ENCODE results near the gene KCNQ1.

KCNQ1 gene

GRCh38 chr11:2647167-2647566 lies 202.4 kb downstream of the KCNQ1 start:
- no peak for DNase-seq (ENCODE audit: low read depth, low spot score)

- DNase-seq (ENCODE audit: low read depth, low spot score) = no peak
Observed at GRCh38 chr11:2647953-2648352, 203.1 kb downstream of the KCNQ1 start.

DNA sequence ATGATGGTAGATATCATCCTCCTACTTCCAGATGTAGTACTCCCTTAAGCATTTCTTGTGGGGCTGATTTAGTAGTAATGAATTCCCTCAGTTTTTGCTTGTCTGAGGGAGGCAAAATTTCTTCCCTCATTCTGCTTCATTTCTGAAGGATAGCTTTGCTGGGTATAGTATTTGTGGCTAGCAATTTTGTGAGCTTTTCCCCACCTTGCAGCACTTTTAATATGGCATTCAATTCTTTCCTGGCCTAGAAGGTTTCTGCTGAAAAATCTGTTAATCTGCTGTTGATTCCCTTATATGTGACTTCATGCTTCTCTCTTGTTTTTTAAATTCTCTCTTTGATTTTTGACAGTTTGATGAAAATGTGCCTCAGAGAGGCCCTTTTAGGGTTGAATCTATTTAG lies 204.6 kb downstream of the KCNQ1 start:
- DNase-seq (ENCODE audit: low read depth, low spot score) = no peak

GRCh38 chr11:2649848-2650247 lies 205.0 kb downstream of the KCNQ1 start:
- no peak for DNase-seq (ENCODE audit: low read depth, low spot score)

DNA sequence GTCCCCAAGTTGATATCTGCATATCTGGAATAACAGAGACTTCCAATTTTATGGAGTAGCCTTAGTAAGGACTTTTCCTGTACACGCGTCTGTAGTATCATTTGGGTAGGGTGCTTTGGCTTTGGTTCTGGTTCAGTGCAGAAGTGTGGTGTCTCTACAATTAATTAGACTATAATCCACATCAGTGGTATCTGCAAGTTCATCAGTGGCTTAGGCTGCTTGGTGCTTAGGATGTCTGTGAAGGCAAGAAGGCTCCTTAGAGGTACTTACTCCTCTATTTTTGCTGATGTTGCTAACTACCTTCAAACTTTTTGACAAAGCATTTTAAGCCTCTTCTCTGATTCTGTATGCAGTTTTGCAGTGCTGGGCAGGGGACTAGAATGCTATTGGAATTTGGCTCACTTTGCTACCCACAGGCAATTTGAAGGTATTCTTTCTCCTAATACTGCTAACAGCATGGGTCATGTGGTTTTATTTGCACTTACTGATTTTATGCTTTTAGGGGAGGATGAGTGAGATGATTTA lies 205.6 kb downstream of the KCNQ1 start:
- no peak for DNase-seq (ENCODE audit: low read depth, low spot score)

GRCh38 chr11:2651054-2651617 lies 206.3 kb downstream of the KCNQ1 start:
- no peak for DNase-seq (ENCODE audit: low read depth, low spot score)

DNA sequence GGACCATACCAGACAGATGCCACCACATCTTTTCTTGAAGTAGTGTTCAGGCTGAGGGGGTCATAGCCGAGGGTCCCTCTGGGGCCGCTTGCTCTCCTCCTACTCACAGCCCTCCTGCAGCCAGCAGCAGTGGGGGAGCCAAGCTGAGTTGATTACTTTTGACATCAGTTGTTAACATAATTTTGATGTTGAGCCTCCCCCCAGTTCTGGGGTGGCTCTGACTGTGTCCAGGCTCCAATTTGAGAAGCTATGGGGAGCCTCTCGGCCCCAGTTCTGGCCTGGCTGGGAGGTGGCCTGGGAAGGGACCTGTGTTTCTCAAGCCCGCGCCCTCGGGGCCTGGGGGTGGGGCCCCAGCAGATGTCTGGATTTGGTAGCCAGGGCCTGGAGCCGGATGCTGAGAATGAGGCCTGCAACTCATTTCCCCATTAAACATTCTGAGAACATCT lies 207.0 kb downstream of the KCNQ1 start:
- DNase-seq (ENCODE audit: low read depth, low spot score) = no peak

DNA sequence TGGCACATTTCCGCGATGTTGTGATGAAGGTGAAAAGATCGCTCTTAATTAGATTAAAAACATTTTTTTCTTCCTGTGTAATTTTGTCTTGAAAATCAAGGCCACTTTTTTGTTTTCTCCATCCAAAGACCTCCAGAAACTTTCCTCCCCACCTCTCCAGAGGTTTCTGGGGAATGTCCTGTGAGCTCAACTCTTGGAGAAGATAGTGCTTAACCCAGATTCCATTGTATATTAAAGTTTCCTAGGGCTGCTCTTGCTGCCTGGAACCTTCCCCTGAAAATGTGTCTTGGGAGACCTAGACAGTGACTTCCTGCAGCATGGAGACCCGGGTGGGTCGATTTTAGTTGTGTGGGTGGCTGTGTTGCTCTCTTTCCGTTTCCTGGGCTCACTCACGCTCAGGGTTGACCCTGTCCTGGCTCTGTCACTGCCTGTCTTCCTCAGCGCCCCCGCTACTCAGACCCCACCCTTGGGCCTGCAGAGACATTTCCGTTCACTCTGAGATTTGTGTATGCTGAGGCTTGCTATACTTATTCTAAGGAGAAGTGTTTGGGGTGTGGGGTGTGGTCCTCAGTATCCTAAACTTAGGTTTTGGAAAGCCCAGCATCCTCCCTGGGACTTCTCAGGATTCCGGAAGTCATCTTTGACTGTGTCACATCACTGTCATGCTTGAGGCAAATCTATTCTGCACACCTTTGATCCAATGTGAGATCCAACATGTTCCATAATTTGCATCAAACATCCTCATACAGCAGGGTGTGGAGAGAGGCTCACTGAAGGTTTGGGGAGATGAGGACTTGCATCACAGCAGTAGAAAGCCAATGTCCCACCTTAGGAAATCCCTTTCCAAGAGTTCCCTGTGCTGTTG lies 207.8 kb downstream of the KCNQ1 start:
- DNase-seq (ENCODE audit: low read depth, low spot score) = no peak

GRCh38 chr11:2653198-2653551 lies 208.4 kb downstream of the KCNQ1 start:
- DNase-seq (ENCODE audit: low read depth, low spot score) = no peak

DNA sequence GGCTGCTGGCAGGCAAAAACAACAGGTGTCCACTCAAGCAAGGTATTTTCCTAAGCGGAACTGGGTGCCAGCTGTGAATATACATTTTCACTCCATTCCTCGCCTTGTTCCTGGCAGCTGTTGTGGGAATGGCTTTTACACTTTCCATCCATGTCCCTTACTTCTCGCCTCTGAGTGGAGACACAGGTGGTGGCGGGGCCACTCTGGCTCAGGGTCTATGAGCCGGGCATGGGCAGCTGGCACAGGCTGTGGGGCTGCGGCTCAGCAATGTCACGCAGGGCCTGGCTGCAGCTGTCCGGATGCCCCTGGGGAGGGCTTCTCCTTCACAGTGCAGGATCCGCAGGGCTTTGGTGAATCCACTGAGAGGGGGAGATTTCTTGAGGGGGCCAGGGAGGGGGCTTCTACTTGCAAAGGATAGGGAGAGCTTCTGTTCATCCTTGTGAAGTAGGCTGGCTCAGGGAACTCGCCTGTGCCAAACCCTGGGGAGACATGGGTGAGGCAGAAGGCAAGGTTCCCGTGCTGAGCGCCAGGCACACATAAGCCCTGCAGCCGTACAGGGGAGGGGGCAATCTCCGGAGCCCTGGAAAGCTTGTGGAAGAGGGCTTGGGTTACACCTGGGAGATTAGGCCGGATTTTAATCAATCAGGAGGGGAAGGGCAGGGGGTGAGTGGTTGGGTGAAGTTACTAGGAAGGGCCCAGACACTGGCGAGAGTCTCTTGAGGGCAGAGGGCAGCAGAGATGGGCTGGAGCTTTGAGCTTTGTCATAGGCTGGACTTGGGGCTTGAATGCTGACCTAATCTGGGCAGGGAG lies 209.3 kb downstream of the KCNQ1 start:
- DNase-seq (ENCODE audit: low read depth, low spot score) = no peak

- no peak for DNase-seq (ENCODE audit: low read depth, low spot score)
Observed at GRCh38 chr11:2655016-2655719, 210.4 kb downstream of the KCNQ1 start.

GRCh38 chr11:2655834-2656622 lies 211.2 kb downstream of the KCNQ1 start:
- peak; percentile 78 for DNase-seq (ENCODE audit: low read depth, low spot score)

DNA sequence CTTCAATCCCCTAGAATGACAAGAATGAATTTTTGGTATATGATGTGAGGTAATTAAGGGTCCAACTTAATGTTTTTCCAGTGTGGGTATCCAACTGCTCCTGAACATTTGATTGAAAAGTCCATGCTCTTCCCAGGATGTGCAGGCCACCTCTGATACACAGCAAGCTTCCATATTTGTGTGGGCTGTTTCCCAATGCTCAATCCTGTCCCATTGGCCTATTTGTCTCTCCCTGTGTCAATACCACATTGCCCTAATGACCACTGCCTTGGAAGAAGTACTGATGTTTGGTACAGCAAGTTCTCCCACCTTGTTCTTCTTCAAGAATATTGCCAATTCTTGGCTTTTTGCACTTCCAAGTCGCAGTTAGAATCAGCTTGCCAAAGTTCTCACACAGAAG lies 212.1 kb downstream of the KCNQ1 start:
- no peak for DNase-seq (ENCODE audit: low read depth, low spot score)

DNA sequence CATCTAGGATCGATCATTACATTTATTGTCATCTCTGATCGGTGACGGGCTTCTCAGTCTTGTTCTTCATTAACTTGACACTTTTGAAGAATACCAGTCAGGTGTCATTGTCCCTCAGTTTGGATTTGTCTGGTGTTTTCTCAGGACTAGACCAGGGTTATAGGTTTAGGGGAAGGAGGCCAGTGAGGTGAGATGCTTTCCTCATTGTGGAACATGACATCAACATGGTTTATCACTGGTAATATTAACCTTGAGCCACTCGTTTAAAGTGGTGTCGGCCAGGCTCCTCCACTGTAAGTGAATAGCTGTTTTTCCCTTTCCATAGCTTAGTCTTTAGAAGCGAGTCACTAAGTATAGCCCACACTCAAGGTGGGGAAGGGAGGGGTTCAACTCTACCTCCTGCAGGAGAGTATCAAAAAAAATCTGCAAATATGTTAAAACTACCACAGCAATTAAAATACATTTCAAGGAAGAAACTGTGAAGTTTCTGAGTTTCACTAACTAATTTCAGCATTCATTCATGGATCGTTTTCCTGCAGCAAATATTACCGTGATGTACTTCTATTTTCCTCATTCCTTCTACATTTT lies 213.0 kb downstream of the KCNQ1 start:
- DNase-seq (ENCODE audit: low read depth, low spot score) = no peak

- DNase-seq (ENCODE audit: low read depth, low spot score) = no peak
Observed at GRCh38 chr11:2660357-2660939, 215.6 kb downstream of the KCNQ1 start.

- DNase-seq (ENCODE audit: low read depth, low spot score) = no peak
Observed at GRCh38 chr11:2661173-2662023, 216.6 kb downstream of the KCNQ1 start.

DNA sequence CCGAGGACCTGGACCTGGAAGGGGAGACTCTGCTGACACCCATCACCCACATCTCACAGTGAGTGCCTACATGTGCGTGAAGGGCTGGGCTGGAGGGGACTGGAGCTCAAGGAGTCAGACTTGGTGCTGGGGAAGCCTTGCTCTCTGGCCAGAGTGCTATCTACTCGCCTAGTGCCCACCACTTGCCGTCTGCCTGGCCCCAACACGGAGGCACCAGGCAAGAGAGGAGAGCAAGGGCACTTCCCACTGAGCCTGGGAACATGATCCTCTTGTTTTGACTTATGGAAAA lies 217.2 kb downstream of the KCNQ1 start:
- DNase-seq (ENCODE audit: low read depth, low spot score) = no peak

- DNase-seq (ENCODE audit: low read depth, low spot score) = no peak
Observed at GRCh38 chr11:2662430-2663299, 217.9 kb downstream of the KCNQ1 start.

All from astrocyte of the hippocampus (primary cell).